Neural crest cell (in vitro differentiated cells): ENCODE measurements around the gene FIS1. TPM values are rescaled to one million over a fixed set of nuclear protein-coding genes. Genes with fewer than 3 reads are reported as not detected.
A peak's percentile ranks its signal among the peaks of the same experiment; 100 is the strongest.

Experiments used
- DNase-seq: peaks from one replicate; pipeline ENCODE4 v3.0.0; 2021; ENCODE audit warnings: low read depth, mixed read lengths, low spot score
- H3K27ac Mint-ChIP-seq: one replicate; pipeline ENCODE4 v1.8.0; 2021; ENCODE audit warnings: mild to moderate bottlenecking, mixed read lengths; ENCODE audit not compliant: unreplicated experiment
- H3K27me3 Mint-ChIP-seq: 2 replicates; pipeline ENCODE4 v1.8.0; 2021; ENCODE audit warnings: low read depth, mild to moderate bottlenecking, mixed read lengths
- H3K36me3 Mint-ChIP-seq: 2 replicates; pipeline ENCODE4 v1.8.0; 2021; ENCODE audit warnings: low read depth, mild to moderate bottlenecking, mixed read lengths
- H3K4me1 Mint-ChIP-seq: 2 replicates; pipeline ENCODE4 v1.8.0; 2021; ENCODE audit warnings: mixed read lengths
- H3K4me3 Mint-ChIP-seq: one replicate; pipeline ENCODE4 v1.8.0; 2021; ENCODE audit warnings: mild to moderate bottlenecking, mixed read lengths
- H3K9me3 Mint-ChIP-seq: 2 replicates; pipeline ENCODE4 v1.8.0; 2021; ENCODE audit warnings: mixed read lengths
- total RNA-seq: library from RNA; stranded (reverse); gene quantifications from 2 replicates; pipeline ENCODE4 v1.2.1, GENCODE V29; 2021
- TF ChIP-seq, protein P1 (sequence below): fragments of 200-600 bp; sonication (generic); conservative IDR thresholded peaks from 2 replicates; pipeline ENCODE4 v1.5.0; 2021; ENCODE audit warnings: antibody characterized with exemption, mild to moderate bottlenecking

The FIS1 gene
- total RNA-seq, 1 donor from 2014 or later: 104 TPM

DNA sequence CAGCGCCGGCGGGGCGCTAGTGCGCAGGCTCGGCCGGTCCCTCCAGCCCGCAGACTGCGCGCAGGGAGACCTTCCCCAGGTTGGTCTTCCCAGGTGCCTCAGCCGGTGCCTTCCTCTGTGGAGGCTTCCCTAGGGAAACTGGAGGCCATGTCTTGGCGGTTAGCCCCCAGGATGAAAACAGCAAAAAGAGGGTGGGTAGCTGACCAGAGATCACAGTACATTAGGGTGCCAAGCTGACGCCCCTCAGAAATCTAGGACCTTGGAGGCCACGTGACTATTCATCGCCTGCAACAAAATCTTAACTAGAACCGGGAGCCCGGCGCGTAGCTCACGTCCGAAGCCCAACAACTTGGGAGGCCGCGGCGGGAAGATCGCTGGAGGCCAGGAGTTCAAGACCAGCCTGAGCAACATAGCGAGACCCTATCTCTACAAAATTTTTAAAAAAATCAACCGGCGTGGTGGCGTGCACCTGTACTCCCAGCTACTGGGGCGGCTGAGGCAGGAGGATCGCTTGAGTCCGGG lies 327 bp upstream of the FIS1 start:
- Mint-ChIP-seq H3K27me3 (no peaks in the 10 kb centered on the region), H3K4me1 (peaks cover 21% of the 10 kb centered on the region), H3K9me3 (no peaks in the 10 kb centered on the region), H3K4me3 (peak overlapping the region; percentile 95), H3K36me3 (peaks cover 4% of the 10 kb centered on the region), H3K27ac (peak overlapping the region; percentile 93)
- no peak for DNase-seq
- TF ChIP-seq, protein P1, sequence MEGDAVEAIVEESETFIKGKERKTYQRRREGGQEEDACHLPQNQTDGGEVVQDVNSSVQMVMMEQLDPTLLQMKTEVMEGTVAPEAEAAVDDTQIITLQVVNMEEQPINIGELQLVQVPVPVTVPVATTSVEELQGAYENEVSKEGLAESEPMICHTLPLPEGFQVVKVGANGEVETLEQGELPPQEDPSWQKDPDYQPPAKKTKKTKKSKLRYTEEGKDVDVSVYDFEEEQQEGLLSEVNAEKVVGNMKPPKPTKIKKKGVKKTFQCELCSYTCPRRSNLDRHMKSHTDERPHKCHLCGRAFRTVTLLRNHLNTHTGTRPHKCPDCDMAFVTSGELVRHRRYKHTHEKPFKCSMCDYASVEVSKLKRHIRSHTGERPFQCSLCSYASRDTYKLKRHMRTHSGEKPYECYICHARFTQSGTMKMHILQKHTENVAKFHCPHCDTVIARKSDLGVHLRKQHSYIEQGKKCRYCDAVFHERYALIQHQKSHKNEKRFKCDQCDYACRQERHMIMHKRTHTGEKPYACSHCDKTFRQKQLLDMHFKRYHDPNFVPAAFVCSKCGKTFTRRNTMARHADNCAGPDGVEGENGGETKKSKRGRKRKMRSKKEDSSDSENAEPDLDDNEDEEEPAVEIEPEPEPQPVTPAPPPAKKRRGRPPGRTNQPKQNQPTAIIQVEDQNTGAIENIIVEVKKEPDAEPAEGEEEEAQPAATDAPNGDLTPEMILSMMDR: no peak

- peaks cover 4% of the 10 kb centered on the region for H3K36me3 Mint-ChIP-seq
- TF ChIP-seq, protein P1: no peak
- DNase-seq: no peak
- no peaks in the 10 kb centered on the region for H3K9me3 Mint-ChIP-seq
- no peaks in the 10 kb centered on the region for H3K27me3 Mint-ChIP-seq
- H3K4me1 Mint-ChIP-seq: peaks cover 17% of the 10 kb centered on the region
- H3K4me3 Mint-ChIP-seq: peak overlapping the region; percentile 95
- peak overlapping the region; percentile 57 for H3K27ac Mint-ChIP-seq
Observed at GRCh38 chr7:101243646-101244374, 1.1 kb downstream of the FIS1 start.

DNA sequence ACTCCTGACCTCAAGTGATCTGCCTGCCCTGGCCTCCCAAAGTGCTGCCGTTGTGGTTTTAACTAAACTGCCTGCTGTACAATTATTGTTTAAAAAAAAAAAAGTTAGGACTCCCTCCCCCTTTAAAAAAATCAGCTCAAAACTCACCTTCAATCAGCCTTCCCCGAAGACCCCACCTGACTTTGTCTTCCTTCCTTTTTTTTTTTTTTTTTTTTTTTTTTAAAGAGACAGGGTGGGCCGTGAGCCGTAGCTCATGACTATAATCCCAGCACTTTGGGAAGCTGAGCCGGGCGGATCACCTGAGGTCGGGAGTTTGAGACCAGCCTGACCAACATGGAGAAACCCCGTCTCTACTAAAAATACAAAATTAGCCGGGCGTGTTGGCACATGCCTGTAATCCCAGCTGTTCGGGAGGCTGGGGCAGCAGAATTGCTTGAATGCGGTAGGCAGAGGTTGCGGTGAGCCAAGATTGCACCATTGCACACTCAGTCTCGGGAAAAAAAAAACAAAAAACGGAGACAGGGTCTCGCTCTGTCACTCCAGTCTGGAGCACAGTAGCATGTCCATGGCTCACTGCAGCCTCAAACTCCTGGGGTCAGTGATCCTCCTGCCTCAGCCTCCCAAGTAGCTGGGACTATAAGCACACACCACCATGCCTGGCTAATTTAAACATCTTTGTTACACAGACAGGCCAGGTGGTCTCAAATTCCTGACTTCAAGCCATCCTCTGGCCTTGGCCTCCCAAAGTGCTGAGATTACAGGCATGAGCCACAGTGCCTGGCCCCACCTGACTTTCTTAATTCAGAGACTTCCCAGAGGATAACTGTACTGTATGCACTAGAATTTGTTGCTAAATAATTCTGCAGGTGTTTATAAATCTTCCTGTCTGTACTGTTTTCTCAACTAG lies 3.2 kb downstream of the FIS1 start:
- no peaks in the 10 kb centered on the region for H3K36me3 Mint-ChIP-seq
- H3K4me1 Mint-ChIP-seq: peaks cover 17% of the 10 kb centered on the region
- H3K4me3 Mint-ChIP-seq: peak overlapping the region; percentile 38
- DNase-seq: no peak
- H3K27me3 Mint-ChIP-seq: no peaks in the 10 kb centered on the region
- TF ChIP-seq, protein P1: no peak
- no peaks in the 10 kb centered on the region for H3K9me3 Mint-ChIP-seq
- no peak overlapping the region for H3K27ac Mint-ChIP-seq

DNA sequence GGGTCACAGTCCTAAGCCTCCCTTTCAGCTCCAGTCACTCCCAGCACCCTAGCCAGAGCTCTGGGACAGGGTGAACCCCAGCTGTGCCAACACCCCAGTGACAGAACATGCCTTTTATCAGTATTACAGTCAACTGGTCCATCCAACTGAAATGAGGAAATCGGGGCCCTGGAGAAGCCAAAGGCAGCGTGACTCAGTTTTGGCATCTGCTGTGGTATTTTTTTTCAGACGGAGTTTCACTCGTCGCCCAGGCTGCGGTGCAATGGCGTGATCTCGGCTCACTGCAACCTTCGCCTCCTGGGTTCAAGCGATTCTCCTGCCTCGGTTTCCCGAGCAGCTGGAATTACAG lies 3.9 kb downstream of the FIS1 start:
- Mint-ChIP-seq H3K27me3 (no peaks in the 10 kb centered on the region), H3K4me1 (peaks cover 17% of the 10 kb centered on the region), H3K27ac (no peak overlapping the region), H3K36me3 (no peaks in the 10 kb centered on the region), H3K9me3 (no peaks in the 10 kb centered on the region), H3K4me3 (no peak overlapping the region)
- TF ChIP-seq, protein P1: no peak
- no peak for DNase-seq

- DNase-seq: no peak
- Mint-ChIP-seq H3K36me3 (no peaks in the 10 kb centered on the region), H3K27ac (no peak overlapping the region), H3K4me3 (peak overlapping the region; percentile 47), H3K4me1 (peaks cover 14% of the 10 kb centered on the region), H3K9me3 (no peaks in the 10 kb centered on the region), H3K27me3 (no peaks in the 10 kb centered on the region)
- TF ChIP-seq, protein P1: no peak
Observed at GRCh38 chr7:101240226-101241014, 4.5 kb downstream of the FIS1 start.
